AG04449 (cell line): ENCODE results near the gene LPCAT1.

Experiments used
- CTCF ChIA-PET: fragments of 350-600 bp; formaldehyde crosslinking; extraction: SDS; loops from one replicate; lab custom pipeline; 2021; ENCODE audit warnings: antibody characterized with exemption; lab: Yijun Ruan, JAX
- POLR2A ChIA-PET: fragments of 400-600, 350-600 bp; formaldehyde crosslinking; extraction: SDS; loops from one replicate; lab custom pipeline; 2020; ENCODE audit warnings: antibody characterized with exemption, inconsistent platforms; lab: Yijun Ruan, JAX
- DNase-seq: peaks from one replicate; pipeline ENCODE4 v3.0.0-alpha.2; 2010; ENCODE audit warnings: low read depth, low spot score
- H3K4me3 ChIP-seq: 2 replicates; pipeline ENCODE4 v1.5.1; 2011; ENCODE audit warnings: low read depth, mild to moderate bottlenecking, control low read depth, low read length
- CTCF ChIP-seq: IDR thresholded peaks from one replicate; pipeline ENCODE4 v1.5.1; 2011; ENCODE audit warnings: mild to moderate bottlenecking, moderate library complexity, low read length, control low read depth, inconsistent platforms; ENCODE audit not compliant: insufficient read depth; ENCODE audit errors: missing control alignments

Gene LPCAT1

GRCh38 chr5:1474183-1474839 lies 49.4 kb downstream of the LPCAT1 start:
- POLR2A ChIA-PET: no interaction called here
- no peak for TF ChIP-seq CTCF

GRCh38 chr5:1473746-1474145 lies 50.0 kb downstream of the LPCAT1 start:
- H3K4me3 ChIP-seq: no peak overlapping the region
- ChIA-PET CTCF (interaction anchor here (2.1 kb wide), 1 partner anchor 11 kb away, joined by 7 read pairs; no protein-coding TSS in a partner anchor), POLR2A (no interaction called here)
- TF ChIP-seq CTCF: no peak
- no peak for DNase-seq

More at GRCh38 chr5:1474183-1474839, 49.4 kb downstream of the LPCAT1 start:
- no peak overlapping the region for H3K4me3 ChIP-seq
- CTCF ChIA-PET: interaction anchor here (0.7 to 2.1 kb wide), 3 partner anchors 10 to 171 kb away, joined by 3 to 7 read pairs (median 3); no protein-coding TSS in a partner anchor
- DNase-seq: no peak

GRCh38 chr5:1472964-1473628 lies 50.7 kb downstream of the LPCAT1 start:
- ChIA-PET POLR2A (no interaction called here), CTCF (no interaction called here)
- TF ChIP-seq CTCF: no peak
- H3K4me3 ChIP-seq: no peak overlapping the region
- no peak for DNase-seq

- POLR2A ChIA-PET: no interaction called here
- no peak overlapping the region for H3K4me3 ChIP-seq
- TF ChIP-seq CTCF: no peak
- no peak for DNase-seq
- CTCF ChIA-PET: no interaction called here
Measured at GRCh38 chr5:1471997-1472963, 51.5 kb downstream of the LPCAT1 start.

- ChIA-PET POLR2A (no interaction called here), CTCF (no interaction called here)
- no peak for TF ChIP-seq CTCF
- no peak for DNase-seq
- no peak overlapping the region for H3K4me3 ChIP-seq
Measured at GRCh38 chr5:1471240-1471853, 52.4 kb downstream of the LPCAT1 start.
